K562 (cell line): Measurements from ENCODE around the gene PIH1D1. TPM values are rescaled to one million over a fixed set of nuclear protein-coding genes. Genes with fewer than 3 reads are reported as not detected.

Source experiments
- ADNP ChIP-seq: fragments of 200-800 bp; sonication (Bioruptor generic); IDR thresholded peaks from 2 replicates; pipeline ENCODE4 v1.6.1; 2016; ENCODE audit warnings: missing genetic modification characterization, missing compliant biosample characterization
- BACH1 ChIP-seq: fragments of 200-800 bp; sonication (Bioruptor generic); IDR thresholded peaks from 2 replicates; pipeline ENCODE4 v1.6.1; 2016; ENCODE audit warnings: missing genetic modification characterization, missing compliant biosample characterization
- DACH1 ChIP-seq: fragments of 450-650 bp; IDR thresholded peaks from 2 replicates; pipeline ENCODE4 v1.6.1; 2018; ENCODE audit not compliant: partially characterized antibody
- FUS ChIP-seq: fragments of 200-400 bp; formaldehyde crosslinking; optimal IDR thresholded peaks from 2 replicates; pipeline ENCODE3; 2017; ENCODE audit warnings: low read depth, low read length
- MTA2 ChIP-seq: fragments of 450-650 bp; IDR thresholded peaks from 2 replicates; pipeline ENCODE4 v1.6.1; 2016; ENCODE audit warnings: low read depth
- TAF9B ChIP-seq: fragments of 450-650 bp; IDR thresholded peaks from 2 replicates; pipeline ENCODE4 v1.6.1; 2018; ENCODE audit warnings: mild to moderate bottlenecking; ENCODE audit not compliant: partially characterized antibody
- TFAM ChIP-seq: fragments of 250-450 bp; sonication (Bioruptor Pico); conservative IDR thresholded peaks from 2 replicates; pipeline ENCODE4 v1.5.0; 2021; ENCODE audit warnings: mild to moderate bottlenecking, moderate library complexity
- ZKSCAN1 ChIP-seq: fragments of 150-350 bp; IDR thresholded peaks from 2 replicates; pipeline ENCODE4 v1.6.1; 2016; ENCODE audit warnings: low read depth, low read length
- ZNF696 ChIP-seq: fragments of 250-450 bp; sonication (Bioruptor Pico); conservative IDR thresholded peaks from 2 replicates; pipeline ENCODE4 v1.4.0; 2020; ENCODE audit warnings: mild to moderate bottlenecking, moderate library complexity
- polyA plus RNA-seq, 8 experiments: library from polyadenylated mRNA; depleted of rRNA in 4 of 8; stranded (reverse) in 5 of 8; unstranded in 3 of 8; fragments of >200 nt; fragmentation: Nextera tagmentation in 2 of 8; fragmentation: Illumina TruSeq in 1 of 8; extraction: Ambion mirVana in 2 of 8; extraction: Trizol in 1 of 8; gene quantifications; 2 replicates each; pipeline versions ENCODE4 v1.2.1 to v1.2.3, GENCODE V29; 2011 to 2014; ENCODE audit warnings: inconsistent platforms in 1 of 8, missing spikeins in 1 of 8
- total RNA-seq, 7 experiments: library from RNA; depleted of rRNA in 6 of 7; stranded (reverse); fragments of >200 nt in 6 of 7; fragmentation: Illumina TruSeq in 2 of 7; extraction: Trizol in 2 of 7; gene quantifications; 2 replicates each; pipeline versions ENCODE4 v1.2.1 to v1.2.3, GENCODE V29; 2011 to 2021; ENCODE audit warnings: low replicate concordance in 1 of 7
- TF ChIP-seq, protein P1 (sequence below), 2 experiments: fragments of 450-650 bp in 1 of 2; sonication (generic) in 1 of 2; formaldehyde crosslinking in 1 of 2; IDR thresholded peaks in 1 of 2; conservative IDR thresholded peaks in 1 of 2; 2 replicates each; pipeline versions ENCODE4 v1.6.1 to v1.8.1; 2016 to 2023; ENCODE audit warnings: mild to moderate bottlenecking in 2 of 2, moderate library complexity in 2 of 2, inconsistent platforms in 1 of 2, missing genetic modification reagents in 1 of 2
- TF ChIP-seq, protein P2 (sequence below): fragments of 250-450 bp; sonication (Bioruptor Pico); IDR thresholded peaks from 2 replicates; pipeline ENCODE4 v1.5.0; 2021; ENCODE audit warnings: mild to moderate bottlenecking, moderate library complexity
- TF ChIP-seq, protein P3 (sequence below): fragments of 250-450 bp; sonication (Bioruptor Pico); IDR thresholded peaks from 2 replicates; pipeline ENCODE4 v1.4.0; 2020
- TF ChIP-seq, protein P4 (sequence below): fragments of 450-650 bp; IDR thresholded peaks from 2 replicates; pipeline ENCODE4 v1.6.1; 2016; ENCODE audit warnings: borderline replicate concordance
- TF ChIP-seq, protein P5 (sequence below): sonication (generic); formaldehyde crosslinking; IDR thresholded peaks from 2 replicates; pipeline ENCODE4 v1.8.0; 2022; ENCODE audit warnings: mild to moderate bottlenecking, missing genetic modification reagents, borderline replicate concordance
- TF ChIP-seq, protein P6 (sequence below): sonication (generic); formaldehyde crosslinking; IDR thresholded peaks from 2 replicates; pipeline ENCODE4 v1.8.1; 2023; ENCODE audit warnings: mild to moderate bottlenecking, missing genetic modification reagents

PIH1D1 gene
- total and polyA plus RNA-seq, 9 of the 15 experiments (the other 6 are each of a cell fraction or from before 2014, with no cell fraction given) = 26.5 to 224 (median 137) TPM

DNA sequence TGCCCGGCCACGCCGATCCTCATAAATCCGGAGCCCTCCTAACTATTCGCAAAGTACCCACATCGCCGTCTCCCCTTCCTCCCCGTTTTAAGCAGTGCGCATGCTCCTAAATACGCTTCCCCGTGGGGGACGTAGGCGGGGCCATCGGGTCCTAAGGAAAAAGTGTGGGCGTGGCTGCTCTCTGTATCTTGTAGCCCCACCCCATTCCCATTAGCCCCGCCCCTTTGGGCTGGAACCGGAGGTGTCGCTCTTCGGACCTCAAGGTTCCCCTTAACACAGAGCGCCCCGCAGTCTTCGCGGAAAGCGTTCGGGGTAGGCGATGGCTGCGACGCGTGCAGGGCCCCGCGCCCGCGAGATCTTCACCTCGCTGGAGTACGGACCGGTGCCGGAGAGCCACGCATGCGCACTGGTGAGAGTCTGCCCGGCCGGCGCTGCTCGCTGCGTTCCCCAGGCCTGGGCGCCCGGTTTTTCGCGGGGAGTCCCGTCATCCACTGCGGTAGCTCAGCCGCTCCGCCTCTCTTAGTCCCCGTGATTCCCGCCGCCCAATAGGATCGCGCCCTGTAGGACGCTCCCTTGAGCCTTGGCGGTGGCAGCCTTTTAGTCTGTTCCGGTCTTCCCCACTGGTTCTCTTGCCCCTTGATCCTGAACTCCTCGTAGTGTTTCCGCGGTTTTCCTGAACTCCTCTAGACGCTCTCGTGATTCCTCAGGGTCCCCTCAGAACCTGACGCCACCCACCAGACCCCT is 1.6 kb upstream of the PIH1D1 start, which contains the start of gene ALDH16A1 (continued):
- no peak for TF ChIP-seq TFAM
- TF ChIP-seq BACH1 (tag) = no peak
- TF ChIP-seq, protein P1, sequence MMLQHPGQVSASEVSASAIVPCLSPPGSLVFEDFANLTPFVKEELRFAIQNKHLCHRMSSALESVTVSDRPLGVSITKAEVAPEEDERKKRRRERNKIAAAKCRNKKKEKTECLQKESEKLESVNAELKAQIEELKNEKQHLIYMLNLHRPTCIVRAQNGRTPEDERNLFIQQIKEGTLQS (IDR thresholded peaks at IDR 0.05) = no peak
- TF ChIP-seq, protein P1 (CRISPR knock-in tag; conservative IDR thresholded peaks at IDR 0.05) = no peak
- peak; percentile 89 for TF ChIP-seq TAF9B
- TF ChIP-seq, protein P2, sequence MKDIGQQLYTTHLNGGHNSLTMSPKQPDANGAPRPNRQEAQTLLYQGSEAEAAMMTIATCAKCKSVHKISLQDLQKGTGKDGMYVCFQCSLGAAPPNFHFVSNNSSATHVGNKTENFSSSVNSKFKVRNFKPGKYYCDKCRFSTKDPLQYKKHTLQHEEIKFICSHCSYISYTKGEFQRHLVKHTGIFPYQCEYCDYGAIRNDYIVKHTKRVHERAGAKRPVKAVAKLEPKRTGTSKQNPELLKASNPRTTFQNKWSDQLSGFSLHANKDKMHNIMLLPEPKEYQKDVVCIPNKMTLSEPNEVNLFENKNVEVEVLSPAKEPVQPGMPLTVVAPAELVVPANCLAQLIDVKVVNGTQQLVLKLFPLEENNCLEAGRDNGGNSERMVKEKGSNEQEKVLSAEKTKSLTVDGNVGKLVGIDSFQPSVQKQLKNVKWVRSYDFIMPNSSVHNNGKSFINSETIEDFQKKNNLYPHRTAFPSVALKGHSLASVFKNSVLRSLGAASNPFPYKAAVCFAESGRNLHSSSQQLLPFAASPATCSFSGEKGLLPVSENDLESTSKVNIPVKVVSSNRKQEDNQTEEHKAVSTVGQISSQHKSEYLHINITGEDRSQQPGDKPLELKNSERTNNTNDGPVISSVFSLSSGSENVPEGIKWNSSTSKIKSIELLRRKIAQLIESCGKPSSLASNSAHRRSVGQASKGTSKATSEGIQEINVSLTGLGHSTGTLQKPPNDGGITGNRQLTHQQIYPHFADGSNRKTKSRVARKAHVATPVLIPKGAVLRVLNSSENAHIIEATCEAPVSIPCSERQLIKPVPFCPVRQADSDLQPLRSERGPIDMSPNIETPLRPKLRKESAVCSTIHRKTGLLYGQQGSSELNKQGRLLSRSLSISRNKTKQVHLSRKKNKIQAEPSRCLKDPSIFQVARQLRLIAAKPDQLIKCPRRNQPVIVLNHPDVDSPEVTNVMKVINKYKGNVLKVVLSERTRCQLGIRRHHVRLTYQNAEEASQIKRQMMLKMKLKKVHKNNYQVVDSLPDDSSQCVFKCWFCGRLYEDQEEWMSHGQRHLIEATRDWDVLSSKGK (CRISPR knock-in tag) = no peak
- TF ChIP-seq, protein P3, sequence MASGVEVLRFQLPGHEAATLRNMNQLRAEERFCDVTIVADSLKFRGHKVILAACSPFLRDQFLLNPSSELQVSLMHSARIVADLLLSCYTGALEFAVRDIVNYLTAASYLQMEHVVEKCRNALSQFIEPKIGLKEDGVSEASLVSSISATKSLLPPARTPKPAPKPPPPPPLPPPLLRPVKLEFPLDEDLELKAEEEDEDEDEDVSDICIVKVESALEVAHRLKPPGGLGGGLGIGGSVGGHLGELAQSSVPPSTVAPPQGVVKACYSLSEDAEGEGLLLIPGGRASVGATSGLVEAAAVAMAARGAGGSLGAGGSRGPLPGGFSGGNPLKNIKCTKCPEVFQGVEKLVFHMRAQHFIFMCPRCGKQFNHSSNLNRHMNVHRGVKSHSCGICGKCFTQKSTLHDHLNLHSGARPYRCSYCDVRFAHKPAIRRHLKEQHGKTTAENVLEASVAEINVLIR (CRISPR knock-in tag) = no peak
- no peak for TF ChIP-seq DACH1
- TF ChIP-seq ZKSCAN1 = 0 out of 2 replicates have a peak, but pooled peaks have one; percentile 12
- TF ChIP-seq ADNP (tag) = no peak
- no peak for TF ChIP-seq FUS
- TF ChIP-seq, protein P4, sequence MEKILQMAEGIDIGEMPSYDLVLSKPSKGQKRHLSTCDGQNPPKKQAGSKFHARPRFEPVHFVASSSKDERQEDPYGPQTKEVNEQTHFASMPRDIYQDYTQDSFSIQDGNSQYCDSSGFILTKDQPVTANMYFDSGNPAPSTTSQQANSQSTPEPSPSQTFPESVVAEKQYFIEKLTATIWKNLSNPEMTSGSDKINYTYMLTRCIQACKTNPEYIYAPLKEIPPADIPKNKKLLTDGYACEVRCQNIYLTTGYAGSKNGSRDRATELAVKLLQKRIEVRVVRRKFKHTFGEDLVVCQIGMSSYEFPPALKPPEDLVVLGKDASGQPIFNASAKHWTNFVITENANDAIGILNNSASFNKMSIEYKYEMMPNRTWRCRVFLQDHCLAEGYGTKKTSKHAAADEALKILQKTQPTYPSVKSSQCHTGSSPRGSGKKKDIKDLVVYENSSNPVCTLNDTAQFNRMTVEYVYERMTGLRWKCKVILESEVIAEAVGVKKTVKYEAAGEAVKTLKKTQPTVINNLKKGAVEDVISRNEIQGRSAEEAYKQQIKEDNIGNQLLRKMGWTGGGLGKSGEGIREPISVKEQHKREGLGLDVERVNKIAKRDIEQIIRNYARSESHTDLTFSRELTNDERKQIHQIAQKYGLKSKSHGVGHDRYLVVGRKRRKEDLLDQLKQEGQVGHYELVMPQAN = no peak; the same call in 1 of the 2 replicates
- TF ChIP-seq MTA2 = no peak
- no peak; the same call in 1 of the 2 replicates for TF ChIP-seq ZNF696 (CRISPR knock-in tag)
- TF ChIP-seq, protein P5, sequence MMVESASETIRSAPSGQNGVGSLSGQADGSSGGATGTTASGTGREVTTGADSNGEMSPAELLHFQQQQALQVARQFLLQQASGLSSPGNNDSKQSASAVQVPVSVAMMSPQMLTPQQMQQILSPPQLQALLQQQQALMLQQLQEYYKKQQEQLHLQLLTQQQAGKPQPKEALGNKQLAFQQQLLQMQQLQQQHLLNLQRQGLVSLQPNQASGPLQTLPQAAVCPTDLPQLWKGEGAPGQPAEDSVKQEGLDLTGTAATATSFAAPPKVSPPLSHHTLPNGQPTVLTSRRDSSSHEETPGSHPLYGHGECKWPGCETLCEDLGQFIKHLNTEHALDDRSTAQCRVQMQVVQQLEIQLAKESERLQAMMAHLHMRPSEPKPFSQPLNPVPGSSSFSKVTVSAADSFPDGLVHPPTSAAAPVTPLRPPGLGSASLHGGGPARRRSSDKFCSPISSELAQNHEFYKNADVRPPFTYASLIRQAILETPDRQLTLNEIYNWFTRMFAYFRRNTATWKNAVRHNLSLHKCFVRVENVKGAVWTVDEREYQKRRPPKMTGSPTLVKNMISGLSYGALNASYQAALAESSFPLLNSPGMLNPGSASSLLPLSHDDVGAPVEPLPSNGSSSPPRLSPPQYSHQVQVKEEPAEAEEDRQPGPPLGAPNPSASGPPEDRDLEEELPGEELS (CRISPR knock-in tag) = no peak
- TF ChIP-seq, protein P6, sequence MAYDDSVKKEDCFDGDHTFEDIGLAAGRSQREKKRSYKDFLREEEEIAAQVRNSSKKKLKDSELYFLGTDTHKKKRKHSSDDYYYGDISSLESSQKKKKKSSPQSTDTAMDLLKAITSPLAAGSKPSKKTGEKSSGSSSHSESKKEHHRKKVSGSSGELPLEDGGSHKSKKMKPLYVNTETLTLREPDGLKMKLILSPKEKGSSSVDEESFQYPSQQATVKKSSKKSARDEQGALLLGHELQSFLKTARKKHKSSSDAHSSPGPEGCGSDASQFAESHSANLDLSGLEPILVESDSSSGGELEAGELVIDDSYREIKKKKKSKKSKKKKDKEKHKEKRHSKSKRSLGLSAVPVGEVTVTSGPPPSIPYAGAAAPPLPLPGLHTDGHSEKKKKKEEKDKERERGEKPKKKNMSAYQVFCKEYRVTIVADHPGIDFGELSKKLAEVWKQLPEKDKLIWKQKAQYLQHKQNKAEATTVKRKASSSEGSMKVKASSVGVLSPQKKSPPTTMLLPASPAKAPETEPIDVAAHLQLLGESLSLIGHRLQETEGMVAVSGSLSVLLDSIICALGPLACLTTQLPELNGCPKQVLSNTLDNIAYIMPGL (CRISPR knock-in tag) = no peak
